ENCODE data around the gene SPG7. TPM values are rescaled to one million over a fixed set of nuclear protein-coding genes. Genes with fewer than 3 reads are reported as not detected.
"Not testable (repeated sequence)": the region's sequence is repeated elsewhere in the genome, so short reads cannot be mapped to it uniquely, and the experiment has no call there.

The SPG7 gene
- total RNA-seq, 1 donor from 2014 or later: 122 TPM

GRCh38 chr16:89460556-89460955 is 47.6 kb upstream of the SPG7 start:
- DNase-seq (ENCODE audit: low spot score): no peak
- H3K27ac ChIP-seq: no peak overlapping the region
- H3K4me2 ChIP-seq: no peak overlapping the region
- no peaks in the 10 kb centered on the region for H3K36me3 ChIP-seq
- no peak overlapping the region for H3K9ac ChIP-seq
- H3K27ac Mint-ChIP-seq: no peak overlapping the region
- no peak overlapping the region for H3K4me3 Mint-ChIP-seq
- peaks cover 43% of the 10 kb centered on the region for H3K9me3 Mint-ChIP-seq
- no peak overlapping the region for H2AFZ ChIP-seq (replicated peaks)
- H3K27me3 ChIP-seq: no peaks in the 10 kb centered on the region
- no peaks in the 10 kb centered on the region for H3K9me3 ChIP-seq (ENCODE audit: low read depth)
- peaks cover 21% of the 10 kb centered on the region for H3F3A ChIP-seq (ENCODE audit: low read depth)
- H3K4me1 ChIP-seq: peaks cover 9% of the 10 kb centered on the region
- peaks cover 14% of the 10 kb centered on the region for H3K4me1 Mint-ChIP-seq
- H4K20me1 ChIP-seq (ENCODE audit: low read depth): peaks cover 53% of the 10 kb centered on the region
- no peak overlapping the region for H3K4me3 ChIP-seq
- H3K36me3 Mint-ChIP-seq: peaks cover 46% of the 10 kb centered on the region
- TF ChIP-seq, protein P1, sequence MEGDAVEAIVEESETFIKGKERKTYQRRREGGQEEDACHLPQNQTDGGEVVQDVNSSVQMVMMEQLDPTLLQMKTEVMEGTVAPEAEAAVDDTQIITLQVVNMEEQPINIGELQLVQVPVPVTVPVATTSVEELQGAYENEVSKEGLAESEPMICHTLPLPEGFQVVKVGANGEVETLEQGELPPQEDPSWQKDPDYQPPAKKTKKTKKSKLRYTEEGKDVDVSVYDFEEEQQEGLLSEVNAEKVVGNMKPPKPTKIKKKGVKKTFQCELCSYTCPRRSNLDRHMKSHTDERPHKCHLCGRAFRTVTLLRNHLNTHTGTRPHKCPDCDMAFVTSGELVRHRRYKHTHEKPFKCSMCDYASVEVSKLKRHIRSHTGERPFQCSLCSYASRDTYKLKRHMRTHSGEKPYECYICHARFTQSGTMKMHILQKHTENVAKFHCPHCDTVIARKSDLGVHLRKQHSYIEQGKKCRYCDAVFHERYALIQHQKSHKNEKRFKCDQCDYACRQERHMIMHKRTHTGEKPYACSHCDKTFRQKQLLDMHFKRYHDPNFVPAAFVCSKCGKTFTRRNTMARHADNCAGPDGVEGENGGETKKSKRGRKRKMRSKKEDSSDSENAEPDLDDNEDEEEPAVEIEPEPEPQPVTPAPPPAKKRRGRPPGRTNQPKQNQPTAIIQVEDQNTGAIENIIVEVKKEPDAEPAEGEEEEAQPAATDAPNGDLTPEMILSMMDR (IDR thresholded peaks at IDR 0.05): no peak
- H3K79me2 ChIP-seq (ENCODE audit: low read depth): peaks cover 95% of the 10 kb centered on the region
- peaks cover 5% of the 10 kb centered on the region for H3K27me3 Mint-ChIP-seq (ENCODE audit: insufficient read depth, low read depth)

DNA sequence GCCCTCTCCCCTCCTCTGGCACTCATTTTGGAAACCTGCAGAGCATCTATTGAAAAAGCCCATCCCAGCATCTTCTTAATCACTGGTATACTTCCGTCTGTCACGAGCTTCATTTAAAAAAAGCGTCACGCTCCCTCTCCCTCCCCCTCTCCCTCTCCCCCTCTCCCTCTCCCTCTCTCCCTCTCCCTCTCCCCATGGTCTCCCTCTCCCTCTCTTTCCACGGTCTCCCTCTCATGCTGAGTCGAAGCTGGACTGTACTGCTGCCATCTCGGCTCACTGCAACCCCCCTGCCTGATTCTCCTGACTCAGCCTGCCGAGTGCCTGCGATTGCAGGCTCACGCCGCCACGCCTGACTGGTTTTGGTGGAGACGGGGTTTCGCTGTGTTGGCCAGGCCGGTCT is 46.3 kb upstream of the SPG7 start:
- H3K4me1 Mint-ChIP-seq: peaks cover 23% of the 10 kb centered on the region
- not testable (repeated sequence) for H3K27me3 ChIP-seq; H3K9ac ChIP-seq; H3K27me3 Mint-ChIP-seq (ENCODE audit: insufficient read depth, low read depth); H3K36me3 ChIP-seq; DNase-seq (ENCODE audit: low spot score); H3K4me2 ChIP-seq; H3K4me3 ChIP-seq; H3K27ac ChIP-seq; H3K9me3 ChIP-seq (ENCODE audit: low read depth); H3K4me3 Mint-ChIP-seq; H3K27ac Mint-ChIP-seq; H2AFZ ChIP-seq (replicated peaks)
- H3K36me3 Mint-ChIP-seq: peaks cover 44% of the 10 kb centered on the region
- H3K9me3 Mint-ChIP-seq: peaks cover 42% of the 10 kb centered on the region
- H3K79me2 ChIP-seq (ENCODE audit: low read depth): peaks cover 96% of the 10 kb centered on the region
- H3F3A ChIP-seq (ENCODE audit: low read depth): peaks cover 33% of the 10 kb centered on the region
- H3K4me1 ChIP-seq: peaks cover 21% of the 10 kb centered on the region
- peaks cover 61% of the 10 kb centered on the region for H4K20me1 ChIP-seq (ENCODE audit: low read depth)

DNA sequence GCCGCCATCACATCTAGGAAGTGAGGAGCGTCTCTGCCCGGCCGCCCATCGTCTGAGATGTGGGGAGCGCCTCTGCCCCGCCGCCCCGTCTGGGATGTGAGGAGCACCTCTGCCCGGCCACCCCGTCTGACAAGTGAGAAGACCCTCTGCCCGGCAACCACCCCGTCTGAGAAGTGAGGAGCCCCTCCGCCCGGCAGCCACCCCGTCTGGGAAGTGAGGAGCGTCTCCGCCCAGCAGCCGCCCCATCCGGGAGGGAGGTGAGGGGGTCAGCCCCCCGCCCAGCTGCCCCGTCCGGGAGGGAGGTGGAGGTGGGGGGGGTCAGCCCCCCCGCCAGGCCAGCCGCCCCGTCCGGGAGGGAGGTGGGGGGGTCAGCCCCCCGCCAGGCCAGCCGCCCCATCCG is 45.6 kb upstream of the SPG7 start:
- H3K9ac ChIP-seq; H3K4me3 ChIP-seq; H3K27ac Mint-ChIP-seq; H3K4me2 ChIP-seq; H3K36me3 ChIP-seq; DNase-seq (ENCODE audit: low spot score); H3K27me3 Mint-ChIP-seq (ENCODE audit: insufficient read depth, low read depth); H3K27ac ChIP-seq; H2AFZ ChIP-seq (replicated peaks); H3K9me3 ChIP-seq (ENCODE audit: low read depth); H3K4me3 Mint-ChIP-seq; H3K27me3 ChIP-seq: not testable (repeated sequence)
- H4K20me1 ChIP-seq (ENCODE audit: low read depth): peaks cover 68% of the 10 kb centered on the region
- peaks cover 97% of the 10 kb centered on the region for H3K79me2 ChIP-seq (ENCODE audit: low read depth)
- peaks cover 37% of the 10 kb centered on the region for H3F3A ChIP-seq (ENCODE audit: low read depth)
- peaks cover 24% of the 10 kb centered on the region for H3K4me1 Mint-ChIP-seq
- peaks cover 40% of the 10 kb centered on the region for H3K9me3 Mint-ChIP-seq
- H3K36me3 Mint-ChIP-seq: peaks cover 44% of the 10 kb centered on the region
- H3K4me1 ChIP-seq: peaks cover 21% of the 10 kb centered on the region

GRCh38 chr16:89463312-89463711 is 44.9 kb upstream of the SPG7 start:
- not testable (repeated sequence) for H3K36me3 ChIP-seq; H3K9ac ChIP-seq; H3K9me3 ChIP-seq (ENCODE audit: low read depth); H3K27me3 ChIP-seq; H3K27ac Mint-ChIP-seq; H3K27ac ChIP-seq; H3K4me2 ChIP-seq; H3K27me3 Mint-ChIP-seq (ENCODE audit: insufficient read depth, low read depth); H3K4me3 Mint-ChIP-seq; H3K4me3 ChIP-seq; H2AFZ ChIP-seq (replicated peaks); DNase-seq (ENCODE audit: low spot score)
- Histone ChIP-seq H3F3A (ENCODE audit: low read depth) (peaks cover 37% of the 10 kb centered on the region), H3K4me1 (peaks cover 21% of the 10 kb centered on the region), H4K20me1 (ENCODE audit: low read depth) (peaks cover 70% of the 10 kb centered on the region), H3K79me2 (ENCODE audit: low read depth) (peaks cover 97% of the 10 kb centered on the region)
- peaks cover 24% of the 10 kb centered on the region for H3K4me1 Mint-ChIP-seq
- H3K36me3 Mint-ChIP-seq: peaks cover 41% of the 10 kb centered on the region
- peaks cover 35% of the 10 kb centered on the region for H3K9me3 Mint-ChIP-seq

GRCh38 chr16:89466920-89467319 is 41.3 kb upstream of the SPG7 start:
- Histone ChIP-seq H4K20me1 (ENCODE audit: low read depth) (peaks cover 81% of the 10 kb centered on the region), H3K4me3 (no peak overlapping the region), H3K27me3 (no peaks in the 10 kb centered on the region), H3K79me2 (ENCODE audit: low read depth) (peaks cover 97% of the 10 kb centered on the region), H3F3A (ENCODE audit: low read depth) (peaks cover 30% of the 10 kb centered on the region), H3K36me3 (no peaks in the 10 kb centered on the region), H3K27ac (peak overlapping the region; percentile 18), H2AFZ (replicated peaks) (no peak overlapping the region), H3K4me1 (peaks cover 21% of the 10 kb centered on the region), H3K9me3 (ENCODE audit: low read depth) (no peaks in the 10 kb centered on the region), H3K9ac (no peak overlapping the region), H3K4me2 (peak overlapping the region; percentile 30)
- DNase-seq (ENCODE audit: low spot score): no peak
- H3K36me3 Mint-ChIP-seq: peaks cover 29% of the 10 kb centered on the region
- no peak overlapping the region for H3K4me3 Mint-ChIP-seq
- H3K9me3 Mint-ChIP-seq: peaks cover 16% of the 10 kb centered on the region
- peaks cover 26% of the 10 kb centered on the region for H3K4me1 Mint-ChIP-seq
- H3K27me3 Mint-ChIP-seq (ENCODE audit: insufficient read depth, low read depth): no peaks in the 10 kb centered on the region
- no peak overlapping the region for H3K27ac Mint-ChIP-seq
- TF ChIP-seq EZH2phosphoT487 (IDR thresholded peaks at IDR 0.05): no peak
- TF ChIP-seq EZH2 (IDR thresholded peaks at IDR 0.05): no peak
- TF ChIP-seq, protein P1 (IDR thresholded peaks at IDR 0.05): no peak
